H9 (cell line): ENCODE results near the gene SERPINA9. TPM values are rescaled to one million over a fixed set of nuclear protein-coding genes. Genes with fewer than 3 reads are reported as not detected.

Source experiments
- DNase-seq: peaks from one replicate; pipeline ENCODE4 v3.0.0-alpha.2; 2017
- H2AFZ ChIP-seq: one replicate; pipeline ENCODE4 v1.6.1; 2013; ENCODE audit warnings: mild to moderate bottlenecking, low read length, control low read depth, moderate library complexity
- H2AK5ac ChIP-seq: 2 replicates; pipeline ENCODE4 v1.6.1; 2013; ENCODE audit warnings: low read length, control low read depth, mixed read lengths; ENCODE audit not compliant: insufficient read length
- H2BK120ac ChIP-seq: one replicate; pipeline ENCODE4 v1.6.1; 2013; ENCODE audit warnings: low read depth, mild to moderate bottlenecking, low read length, control low read depth, inconsistent platforms; ENCODE audit not compliant: poor library complexity, severe bottlenecking
- H2BK12ac ChIP-seq: 2 replicates; pipeline ENCODE4 v1.6.1; 2013; ENCODE audit warnings: low read length, control low read depth, mixed read lengths, low read depth; ENCODE audit not compliant: insufficient read length
- H2BK15ac ChIP-seq: 2 replicates; pipeline ENCODE4 v1.6.1; 2013; ENCODE audit warnings: low read depth, low read length, control low read depth
- H2BK20ac ChIP-seq: one replicate; pipeline ENCODE4 v1.6.1; 2013; ENCODE audit warnings: low read depth, mild to moderate bottlenecking, low read length, control low read depth, inconsistent platforms; ENCODE audit not compliant: poor library complexity, severe bottlenecking
- H2BK5ac ChIP-seq: 2 replicates; pipeline ENCODE4 v1.6.1; 2013; ENCODE audit warnings: low read length, control low read depth, mixed read lengths; ENCODE audit not compliant: insufficient read length
- H3K14ac ChIP-seq: 2 replicates; pipeline ENCODE4 v1.6.1; 2013; ENCODE audit warnings: low read length, control low read depth; ENCODE audit not compliant: insufficient read depth
- H3K18ac ChIP-seq: 2 replicates; pipeline ENCODE4 v1.6.1; 2013; ENCODE audit warnings: low read depth, mild to moderate bottlenecking, mixed read lengths, low read length, control low read depth; ENCODE audit not compliant: insufficient read length
- H3K23ac ChIP-seq: 2 replicates; pipeline ENCODE4 v1.6.1; 2013; ENCODE audit warnings: low read length, control low read depth, mixed read lengths, low read depth; ENCODE audit not compliant: insufficient read length
- H3K23me2 ChIP-seq: 2 replicates; pipeline ENCODE4 v1.6.1; 2013; ENCODE audit warnings: low read depth, mild to moderate bottlenecking, mixed read lengths, low read length, control low read depth; ENCODE audit not compliant: insufficient read length, poor library complexity, severe bottlenecking
- H3K27ac ChIP-seq: 2 replicates; pipeline ENCODE4 v1.5.1; 2013; ENCODE audit warnings: low read length, control low read depth, mixed read lengths, low read depth; ENCODE audit not compliant: insufficient read length
- H3K27me3 ChIP-seq: 2 replicates; pipeline ENCODE4 v1.6.1; 2013; ENCODE audit warnings: low read length, control low read depth, inconsistent platforms; ENCODE audit not compliant: insufficient read depth
- H3K4ac ChIP-seq: 2 replicates; pipeline ENCODE4 v1.6.1; 2013; ENCODE audit warnings: low read depth, mild to moderate bottlenecking, control low read depth, inconsistent platforms, low read length, moderate library complexity
- H3K4me1 ChIP-seq: 2 replicates; pipeline ENCODE4 v1.6.1; 2013; ENCODE audit warnings: low read length, control low read depth, inconsistent platforms; ENCODE audit not compliant: insufficient read depth
- H3K4me2 ChIP-seq: 2 replicates; pipeline ENCODE4 v1.6.1; 2013; ENCODE audit warnings: low read length, control low read depth, mixed read lengths; ENCODE audit not compliant: insufficient read length, insufficient read depth
- H3K56ac ChIP-seq: 2 replicates; pipeline ENCODE4 v1.6.1; 2013; ENCODE audit warnings: low read depth, mild to moderate bottlenecking, mixed read lengths, low read length, control low read depth; ENCODE audit not compliant: insufficient read length
- H3K79me1 ChIP-seq: 2 replicates; pipeline ENCODE4 v1.6.1; 2013; ENCODE audit warnings: low read depth, mild to moderate bottlenecking, moderate library complexity, low read length, control low read depth, inconsistent platforms; ENCODE audit not compliant: insufficient read depth, poor library complexity, severe bottlenecking
- H3K79me2 ChIP-seq: 2 replicates; pipeline ENCODE4 v1.6.1; 2013; ENCODE audit warnings: low read length, control low read depth, inconsistent platforms; ENCODE audit not compliant: insufficient read depth
- H3K9ac ChIP-seq: 2 replicates; pipeline ENCODE4 v1.6.1; 2013; ENCODE audit warnings: low read length, control low read depth, mixed read lengths; ENCODE audit not compliant: insufficient read length; ENCODE audit errors: extremely low read depth
- H3K9me3 ChIP-seq: one replicate; pipeline ENCODE4 v1.6.1; 2013; ENCODE audit warnings: low read depth, low read length, inconsistent platforms; ENCODE audit not compliant: control insufficient read depth
- H3T11ph ChIP-seq: one replicate; pipeline ENCODE4 v1.6.1; 2013; ENCODE audit warnings: mild to moderate bottlenecking, low read length, control low read depth, inconsistent platforms
- H4K20me1 ChIP-seq: one replicate; pipeline ENCODE4 v1.6.1; 2013; ENCODE audit not compliant: control insufficient read depth, insufficient read length, insufficient read depth
- H4K5ac ChIP-seq: 2 replicates; pipeline ENCODE4 v1.6.1; 2013; ENCODE audit warnings: low read depth, mild to moderate bottlenecking, mixed read lengths, low read length, control low read depth; ENCODE audit not compliant: insufficient read length
- H4K8ac ChIP-seq: replicated peaks from 2 replicates; pipeline ENCODE4 v1.6.1; 2013; ENCODE audit warnings: low read length, control low read depth, mixed read lengths, low read depth; ENCODE audit not compliant: insufficient read length
- H4K91ac ChIP-seq: 2 replicates; pipeline ENCODE4 v1.6.1; 2013; ENCODE audit warnings: low read depth, mild to moderate bottlenecking, moderate library complexity, mixed read lengths, low read length, control low read depth; ENCODE audit not compliant: insufficient read length
- H3K27ac Mint-ChIP-seq, 3 experiments: 2 replicates in 2 of 3; 3 replicates in 1 of 3; pipeline ENCODE4 v1.8.0; 2020 to 2021; ENCODE audit warnings: mixed read lengths in 3 of 3, mild to moderate bottlenecking in 1 of 3, moderate library complexity in 1 of 3
- H3K27me3 Mint-ChIP-seq: 2 replicates; pipeline ENCODE4 v1.8.0; 2021; ENCODE audit warnings: low read depth, mild to moderate bottlenecking, moderate library complexity, mixed read lengths
- H3K36me3 Mint-ChIP-seq, 3 experiments: 2 replicates in 2 of 3; 3 replicates in 1 of 3; pipeline ENCODE4 v1.8.0; 2020 to 2021; ENCODE audit warnings: low read depth in 3 of 3, mixed read lengths in 3 of 3; ENCODE audit not compliant: insufficient read depth in 1 of 3
- H3K4me1 Mint-ChIP-seq, 2 experiments: 2 replicates each; pipeline ENCODE4 v1.8.0; 2020; ENCODE audit warnings: mixed read lengths in 2 of 2
- H3K4me3 Mint-ChIP-seq, 2 experiments: 2 replicates in 1 of 2; 3 replicates in 1 of 2; pipeline ENCODE4 v1.8.0; 2020 to 2021; ENCODE audit warnings: mild to moderate bottlenecking in 2 of 2, mixed read lengths in 2 of 2, moderate library complexity in 1 of 2
- H3K9me3 Mint-ChIP-seq, 2 experiments: 2 replicates in 1 of 2; 3 replicates in 1 of 2; pipeline ENCODE4 v1.8.0; 2020; ENCODE audit warnings: mild to moderate bottlenecking in 2 of 2, mixed read lengths in 2 of 2, moderate library complexity in 1 of 2
- WGBS: extraction: QIAGEN DNeasy Blood & Tissue Kit; methylation state at CpG from one replicate; pipeline ENCODE4 v1.1.7; 2013; ENCODE audit warnings: missing lambda C conversion rate, low lambda C conversion rate, mixed read lengths; ENCODE audit not compliant: insufficient read length; ENCODE audit errors: extremely low coverage; 5-methylcytosine and 5-hydroxymethylcytosine counted together
- total RNA-seq: library from RNA; stranded (reverse); gene quantifications from 2 replicates; pipeline ENCODE4 v1.2.1, GENCODE V29; 2021
- TF ChIP-seq, protein P1 (sequence below): fragments of 200-600 bp; sonication (generic); conservative IDR thresholded peaks from 3 replicates; pipeline ENCODE4 v1.8.0; 2021; ENCODE audit warnings: antibody characterized with exemption, mild to moderate bottlenecking

SERPINA9 gene
- total RNA-seq, 1 experiment from 2014 or later, result not detected

DNA sequence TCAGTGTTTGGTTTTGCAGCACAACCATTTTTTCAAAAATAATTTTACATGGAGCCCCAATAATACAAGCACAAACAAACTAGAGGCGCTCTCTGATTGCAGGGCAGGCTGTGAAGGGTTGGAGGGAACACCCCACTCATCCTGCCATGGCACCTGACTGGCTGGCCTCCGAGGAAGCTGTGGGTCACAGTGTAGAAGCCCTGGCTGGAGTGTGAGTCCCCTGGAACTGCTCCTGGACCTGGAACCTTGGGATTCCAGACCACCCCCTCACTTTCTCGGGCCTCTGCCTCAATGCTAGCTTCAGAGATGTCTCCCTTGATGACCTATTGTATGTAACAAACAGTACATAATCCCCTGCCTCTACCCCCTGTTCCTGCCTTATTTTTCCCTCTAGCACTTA lies 48.1 kb upstream of the SERPINA9 start:
- TF ChIP-seq, protein P1, sequence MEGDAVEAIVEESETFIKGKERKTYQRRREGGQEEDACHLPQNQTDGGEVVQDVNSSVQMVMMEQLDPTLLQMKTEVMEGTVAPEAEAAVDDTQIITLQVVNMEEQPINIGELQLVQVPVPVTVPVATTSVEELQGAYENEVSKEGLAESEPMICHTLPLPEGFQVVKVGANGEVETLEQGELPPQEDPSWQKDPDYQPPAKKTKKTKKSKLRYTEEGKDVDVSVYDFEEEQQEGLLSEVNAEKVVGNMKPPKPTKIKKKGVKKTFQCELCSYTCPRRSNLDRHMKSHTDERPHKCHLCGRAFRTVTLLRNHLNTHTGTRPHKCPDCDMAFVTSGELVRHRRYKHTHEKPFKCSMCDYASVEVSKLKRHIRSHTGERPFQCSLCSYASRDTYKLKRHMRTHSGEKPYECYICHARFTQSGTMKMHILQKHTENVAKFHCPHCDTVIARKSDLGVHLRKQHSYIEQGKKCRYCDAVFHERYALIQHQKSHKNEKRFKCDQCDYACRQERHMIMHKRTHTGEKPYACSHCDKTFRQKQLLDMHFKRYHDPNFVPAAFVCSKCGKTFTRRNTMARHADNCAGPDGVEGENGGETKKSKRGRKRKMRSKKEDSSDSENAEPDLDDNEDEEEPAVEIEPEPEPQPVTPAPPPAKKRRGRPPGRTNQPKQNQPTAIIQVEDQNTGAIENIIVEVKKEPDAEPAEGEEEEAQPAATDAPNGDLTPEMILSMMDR, result no peak
- H2BK120ac ChIP-seq, result no peak overlapping the region
- Mint-ChIP-seq H3K4me1 (no peaks in the 10 kb centered on the region), H3K9me3 (peaks cover 8 to 9% of the 10 kb centered on the region in 2 experiments), H3K4me3 (no peak overlapping the region), H3K27ac (no peak overlapping the region), H3K36me3 (peaks cover 0 to 11% (median 0%) of the 10 kb centered on the region in 3 experiments; a peak in 2 of 7 replicates), H3K27me3 (peaks cover 10% of the 10 kb centered on the region)
- H3K27me3 ChIP-seq, result no peaks in the 10 kb centered on the region
- no peaks in the 10 kb centered on the region for H3K9me3 ChIP-seq
- WGBS, result no CpG with 5 or more reads among the region's 3 CpGs
- no peaks in the 10 kb centered on the region for H3K79me1 ChIP-seq
- no peak overlapping the region for H3K4ac ChIP-seq
- H3T11ph ChIP-seq, result no peak overlapping the region
- H2AK5ac ChIP-seq, result no peak overlapping the region
- no peak overlapping the region for H2AFZ ChIP-seq
- H2BK5ac ChIP-seq, result no peak overlapping the region
- H2BK12ac ChIP-seq, result no peak overlapping the region
- DNase-seq, result no peak
- H3K18ac ChIP-seq, result no peak overlapping the region
- no peak overlapping the region for H3K9ac ChIP-seq
- H4K91ac ChIP-seq, result no peak overlapping the region
- H3K23me2 ChIP-seq, result no peaks in the 10 kb centered on the region
- no peaks in the 10 kb centered on the region for H4K20me1 ChIP-seq
- H4K8ac ChIP-seq, result no peak overlapping the region
- H3K27ac ChIP-seq, result no peak overlapping the region
- H3K56ac ChIP-seq, result no peak overlapping the region
- H4K5ac ChIP-seq, result no peak overlapping the region
- H3K4me1 ChIP-seq, result no peaks in the 10 kb centered on the region
- H3K4me2 ChIP-seq, result no peak overlapping the region
- H3K79me2 ChIP-seq, result no peaks in the 10 kb centered on the region
- H2BK15ac ChIP-seq, result no peak overlapping the region
- no peak overlapping the region for H3K23ac ChIP-seq
- H3K14ac ChIP-seq, result no peak overlapping the region
- no peak overlapping the region for H2BK20ac ChIP-seq
